GM12878 (cell line): ENCODE data around the gene AGPAT4. TPM values are rescaled to one million over a fixed set of nuclear protein-coding genes. Genes with fewer than 3 reads are reported as not detected.

Experiments used
- CBFB ChIP-seq: IDR thresholded peaks from 2 replicates; pipeline ENCODE4 v1.6.1; 2016; ENCODE audit warnings: antibody characterized with exemption, low read depth
- CEBPB ChIP-seq, 2 experiments: fragments of 150-350 bp in 1 of 2; IDR thresholded peaks; 2 replicates each; pipeline ENCODE4 v1.6.1; 2012 to 2014; ENCODE audit warnings: low read depth in 2 of 2, low read length in 2 of 2, borderline replicate concordance in 1 of 2, inconsistent platforms in 1 of 2
- CHD1 ChIP-seq: IDR thresholded peaks from 2 replicates; pipeline ENCODE4 v1.6.1; 2012; ENCODE audit warnings: low read depth, low read length, improper control_type of control experiment
- CHD4 ChIP-seq: fragments of 200-600 bp; sonication (generic); IDR thresholded peaks from 2 replicates; pipeline ENCODE4 v1.6.1; 2016; ENCODE audit warnings: mild to moderate bottlenecking
- E4F1 ChIP-seq: fragments of 450-650 bp; IDR thresholded peaks from 2 replicates; pipeline ENCODE4 v1.6.1; 2018; ENCODE audit warnings: borderline replicate concordance, mild to moderate bottlenecking; ENCODE audit not compliant: partially characterized antibody
- ESRRA ChIP-seq: IDR thresholded peaks from 2 replicates; pipeline ENCODE4 v1.6.1; 2012; ENCODE audit warnings: mild to moderate bottlenecking, low read length, improper control_type of control experiment
- EZH2 ChIP-seq: IDR thresholded peaks from 2 replicates; pipeline ENCODE4 v1.6.1; 2012; ENCODE audit warnings: low read depth, mild to moderate bottlenecking, control low read depth, inconsistent platforms, low read length, borderline replicate concordance; ENCODE audit not compliant: control insufficient read depth
- GATAD2B ChIP-seq: fragments of 450-650 bp; conservative IDR thresholded peaks from 2 replicates; pipeline ENCODE4 v1.6.1; 2017; ENCODE audit warnings: low read depth, mild to moderate bottlenecking, moderate library complexity
- IRF5 ChIP-seq: fragments of 450-650 bp; IDR thresholded peaks from 2 replicates; pipeline ENCODE4 v1.6.1; 2017; ENCODE audit warnings: borderline replicate concordance
- NR2F1 ChIP-seq: fragments of 450-650 bp; conservative IDR thresholded peaks from 2 replicates; pipeline ENCODE4 v1.6.1; 2017; ENCODE audit warnings: mild to moderate bottlenecking
- RFX5 ChIP-seq: IDR thresholded peaks from 2 replicates; pipeline ENCODE4 v1.6.1; 2011; ENCODE audit warnings: low read depth, low read length, improper control_type of control experiment
- STAT1 ChIP-seq: fragments of 450-650 bp; conservative IDR thresholded peaks from 2 replicates; pipeline ENCODE4 v1.6.1; 2014; ENCODE audit warnings: antibody characterized with exemption, mild to moderate bottlenecking
- TCF12 ChIP-seq: IDR thresholded peaks from 2 replicates; pipeline ENCODE4 v1.6.1; 2011; ENCODE audit warnings: low read depth, mild to moderate bottlenecking, low read length
- ZNF622 ChIP-seq: fragments of 450-650 bp; IDR thresholded peaks from 2 replicates; pipeline ENCODE4 v1.6.1; 2017; ENCODE audit warnings: mild to moderate bottlenecking, inconsistent platforms
- polyA plus RNA-seq, 11 experiments: library from polyadenylated mRNA; depleted of rRNA in 4 of 11; unstranded in 6 of 11; stranded (reverse) in 5 of 11; fragments of >200 nt; fragmentation: Nextera tagmentation in 4 of 11; fragmentation: Illumina TruSeq in 1 of 11; extraction: Ambion mirVana in 4 of 11; extraction: Trizol in 1 of 11; gene quantifications; 1 replicate in 1 of 11; 2 replicates in 10 of 11; pipeline versions ENCODE4 v1.2.1 to v1.2.3, GENCODE V29; 2011 to 2016; ENCODE audit warnings: inconsistent platforms in 2 of 11, missing spikeins in 2 of 11, low read depth in 1 of 11
- total RNA-seq, 4 experiments: library from RNA; depleted of rRNA in 3 of 4; stranded (reverse); fragments of >200 nt in 3 of 4; fragmentation: Illumina TruSeq in 1 of 4; extraction: Trizol in 1 of 4; gene quantifications; 2 replicates each; pipeline versions ENCODE4 v1.2.1 to v1.2.3, GENCODE V29; 2013 to 2021
- TF ChIP-seq, protein P1 (sequence below): IDR thresholded peaks from 2 replicates; pipeline ENCODE4 v1.6.1; 2012; ENCODE audit warnings: improper control_type of control experiment, low read depth, low read length; ENCODE audit not compliant: insufficient replicate concordance
- TF ChIP-seq, protein P2 (sequence below): fragments of 450-650 bp; formaldehyde crosslinking; IDR thresholded peaks from 2 replicates; pipeline ENCODE4 v1.4.0; 2022; ENCODE audit warnings: mild to moderate bottlenecking, moderate library complexity

The AGPAT4 gene
- total and polyA plus RNA-seq, 10 of the 15 experiments (the other 5 are each of a cell fraction or from before 2014, with no cell fraction given): 0.34 to 2.2 (median 1.3) TPM

- TF ChIP-seq TCF12: no peak
- TF ChIP-seq CHD4: no peak
- no peak for TF ChIP-seq ESRRA
- TF ChIP-seq CHD1: no peak
- TF ChIP-seq CEBPB (IDR thresholded peaks at IDR 0.05; ENCODE audit: borderline replicate concordance in 1 of 2, low read depth in 2 of 2, low read length in 2 of 2): no peak
- no peak for TF ChIP-seq ZNF622
- no peak for TF ChIP-seq GATAD2B
- TF ChIP-seq E4F1: no peak
- TF ChIP-seq, protein P1, sequence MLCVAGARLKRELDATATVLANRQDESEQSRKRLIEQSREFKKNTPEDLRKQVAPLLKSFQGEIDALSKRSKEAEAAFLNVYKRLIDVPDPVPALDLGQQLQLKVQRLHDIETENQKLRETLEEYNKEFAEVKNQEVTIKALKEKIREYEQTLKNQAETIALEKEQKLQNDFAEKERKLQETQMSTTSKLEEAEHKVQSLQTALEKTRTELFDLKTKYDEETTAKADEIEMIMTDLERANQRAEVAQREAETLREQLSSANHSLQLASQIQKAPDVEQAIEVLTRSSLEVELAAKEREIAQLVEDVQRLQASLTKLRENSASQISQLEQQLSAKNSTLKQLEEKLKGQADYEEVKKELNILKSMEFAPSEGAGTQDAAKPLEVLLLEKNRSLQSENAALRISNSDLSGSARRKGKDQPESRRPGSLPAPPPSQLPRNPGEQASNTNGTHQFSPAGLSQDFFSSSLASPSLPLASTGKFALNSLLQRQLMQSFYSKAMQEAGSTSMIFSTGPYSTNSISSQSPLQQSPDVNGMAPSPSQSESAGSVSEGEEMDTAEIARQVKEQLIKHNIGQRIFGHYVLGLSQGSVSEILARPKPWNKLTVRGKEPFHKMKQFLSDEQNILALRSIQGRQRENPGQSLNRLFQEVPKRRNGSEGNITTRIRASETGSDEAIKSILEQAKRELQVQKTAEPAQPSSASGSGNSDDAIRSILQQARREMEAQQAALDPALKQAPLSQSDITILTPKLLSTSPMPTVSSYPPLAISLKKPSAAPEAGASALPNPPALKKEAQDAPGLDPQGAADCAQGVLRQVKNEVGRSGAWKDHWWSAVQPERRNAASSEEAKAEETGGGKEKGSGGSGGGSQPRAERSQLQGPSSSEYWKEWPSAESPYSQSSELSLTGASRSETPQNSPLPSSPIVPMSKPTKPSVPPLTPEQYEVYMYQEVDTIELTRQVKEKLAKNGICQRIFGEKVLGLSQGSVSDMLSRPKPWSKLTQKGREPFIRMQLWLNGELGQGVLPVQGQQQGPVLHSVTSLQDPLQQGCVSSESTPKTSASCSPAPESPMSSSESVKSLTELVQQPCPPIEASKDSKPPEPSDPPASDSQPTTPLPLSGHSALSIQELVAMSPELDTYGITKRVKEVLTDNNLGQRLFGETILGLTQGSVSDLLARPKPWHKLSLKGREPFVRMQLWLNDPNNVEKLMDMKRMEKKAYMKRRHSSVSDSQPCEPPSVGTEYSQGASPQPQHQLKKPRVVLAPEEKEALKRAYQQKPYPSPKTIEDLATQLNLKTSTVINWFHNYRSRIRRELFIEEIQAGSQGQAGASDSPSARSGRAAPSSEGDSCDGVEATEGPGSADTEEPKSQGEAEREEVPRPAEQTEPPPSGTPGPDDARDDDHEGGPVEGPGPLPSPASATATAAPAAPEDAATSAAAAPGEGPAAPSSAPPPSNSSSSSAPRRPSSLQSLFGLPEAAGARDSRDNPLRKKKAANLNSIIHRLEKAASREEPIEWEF: peak; percentile 72
- TF ChIP-seq NR2F1: no peak
- no peak for TF ChIP-seq RFX5
- TF ChIP-seq IRF5: no peak
- no peak for TF ChIP-seq CBFB
- TF ChIP-seq, protein P2, sequence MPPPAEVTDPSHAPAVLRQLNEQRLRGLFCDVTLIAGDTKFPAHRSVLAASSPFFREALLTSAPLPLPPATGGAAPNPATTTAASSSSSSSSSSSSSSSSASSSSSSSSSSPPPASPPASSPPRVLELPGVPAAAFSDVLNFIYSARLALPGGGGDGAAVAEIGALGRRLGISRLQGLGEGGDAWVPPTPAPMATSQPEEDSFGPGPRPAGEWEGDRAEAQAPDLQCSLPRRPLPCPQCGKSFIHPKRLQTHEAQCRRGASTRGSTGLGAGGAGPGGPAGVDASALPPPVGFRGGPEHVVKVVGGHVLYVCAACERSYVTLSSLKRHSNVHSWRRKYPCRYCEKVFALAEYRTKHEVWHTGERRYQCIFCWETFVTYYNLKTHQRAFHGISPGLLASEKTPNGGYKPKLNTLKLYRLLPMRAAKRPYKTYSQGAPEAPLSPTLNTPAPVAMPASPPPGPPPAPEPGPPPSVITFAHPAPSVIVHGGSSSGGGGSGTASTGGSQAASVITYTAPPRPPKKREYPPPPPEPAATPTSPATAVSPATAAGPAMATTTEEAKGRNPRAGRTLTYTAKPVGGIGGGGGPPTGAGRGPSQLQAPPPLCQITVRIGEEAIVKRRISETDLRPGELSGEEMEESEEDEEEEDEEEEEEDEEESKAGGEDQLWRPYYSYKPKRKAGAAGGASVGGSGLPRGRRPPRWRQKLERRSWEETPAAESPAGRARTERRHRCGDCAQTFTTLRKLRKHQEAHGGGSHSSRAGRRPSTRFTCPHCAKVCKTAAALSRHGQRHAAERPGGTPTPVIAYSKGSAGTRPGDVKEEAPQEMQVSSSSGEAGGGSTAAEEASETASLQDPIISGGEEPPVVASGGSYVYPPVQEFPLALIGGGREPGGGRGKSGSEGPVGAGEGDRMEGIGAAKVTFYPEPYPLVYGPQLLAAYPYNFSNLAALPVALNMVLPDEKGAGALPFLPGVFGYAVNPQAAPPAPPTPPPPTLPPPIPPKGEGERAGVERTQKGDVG (CRISPR knock-in tag): no peak
- no peak for TF ChIP-seq STAT1
- TF ChIP-seq EZH2: no peak
Observed at GRCh38 chr6:161273752-161274487, at the start of gene AGPAT4 (continued).
